Bone marrow (tissue), 2 donors: ENCODE data around the gene CMC2.

Experiments
- DNase-seq, 2 donors: peaks; one replicate each; lab custom pipeline; 2025; lab: John Stamatoyannopoulos, UW

CMC2 gene

DNA sequence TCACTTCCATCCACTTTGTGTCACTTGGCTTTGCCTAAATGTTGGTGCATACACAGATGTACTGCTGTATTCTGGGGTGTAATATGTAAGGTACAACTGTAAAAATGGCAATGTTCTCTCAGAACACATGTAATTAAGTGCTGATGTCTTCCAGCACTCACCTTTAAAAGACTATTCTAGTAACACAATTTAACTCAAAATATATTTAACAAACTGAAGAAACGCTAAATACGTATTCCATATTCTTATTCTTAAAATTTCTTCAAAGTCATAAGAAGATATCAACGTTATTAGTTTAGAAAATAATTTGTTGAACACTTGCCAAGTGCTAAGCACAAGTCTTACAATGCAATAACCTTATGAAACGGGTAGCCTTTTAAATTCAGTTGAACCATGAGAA is 3.6 kb downstream of the CMC2 start:
- no peak for DNase-seq

DNA sequence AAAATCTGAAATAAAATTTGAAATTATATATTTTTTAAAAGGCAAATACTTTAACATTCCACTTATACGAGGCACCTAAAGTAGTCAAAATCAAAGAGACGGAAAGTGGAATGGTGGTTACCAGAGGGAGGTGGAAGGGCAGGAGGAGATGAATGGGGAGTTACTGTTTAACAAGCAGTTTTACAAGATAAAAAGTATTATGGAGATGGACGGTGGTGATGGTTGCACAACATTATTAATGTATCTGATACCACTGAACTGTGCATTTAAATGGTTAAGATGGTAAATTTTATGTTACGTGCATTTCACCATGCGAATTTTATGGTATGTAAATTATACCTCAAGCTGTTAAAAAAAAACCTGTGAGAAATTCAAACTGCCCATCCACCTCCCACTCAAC is 5.4 kb downstream of the CMC2 start:
- no peak for DNase-seq

DNA sequence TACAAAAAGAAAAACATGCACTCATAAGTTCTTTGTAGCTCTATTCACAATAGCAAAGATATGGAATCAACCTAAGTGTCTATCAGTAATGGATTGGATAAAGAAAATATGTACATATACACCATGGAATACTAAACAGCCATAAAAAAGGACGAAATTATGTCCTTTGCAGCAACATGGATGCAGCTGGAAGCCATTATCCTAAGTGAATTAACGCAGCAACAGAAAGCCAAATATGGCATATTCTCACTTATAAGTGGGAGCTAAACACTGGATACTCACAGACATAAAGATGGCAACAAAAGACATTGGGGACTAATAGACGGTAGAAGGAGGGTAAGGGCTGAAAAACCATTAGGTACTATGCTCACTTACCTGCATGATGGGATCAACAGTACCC is 5.8 kb downstream of the CMC2 start:
- no peak for DNase-seq

DNA sequence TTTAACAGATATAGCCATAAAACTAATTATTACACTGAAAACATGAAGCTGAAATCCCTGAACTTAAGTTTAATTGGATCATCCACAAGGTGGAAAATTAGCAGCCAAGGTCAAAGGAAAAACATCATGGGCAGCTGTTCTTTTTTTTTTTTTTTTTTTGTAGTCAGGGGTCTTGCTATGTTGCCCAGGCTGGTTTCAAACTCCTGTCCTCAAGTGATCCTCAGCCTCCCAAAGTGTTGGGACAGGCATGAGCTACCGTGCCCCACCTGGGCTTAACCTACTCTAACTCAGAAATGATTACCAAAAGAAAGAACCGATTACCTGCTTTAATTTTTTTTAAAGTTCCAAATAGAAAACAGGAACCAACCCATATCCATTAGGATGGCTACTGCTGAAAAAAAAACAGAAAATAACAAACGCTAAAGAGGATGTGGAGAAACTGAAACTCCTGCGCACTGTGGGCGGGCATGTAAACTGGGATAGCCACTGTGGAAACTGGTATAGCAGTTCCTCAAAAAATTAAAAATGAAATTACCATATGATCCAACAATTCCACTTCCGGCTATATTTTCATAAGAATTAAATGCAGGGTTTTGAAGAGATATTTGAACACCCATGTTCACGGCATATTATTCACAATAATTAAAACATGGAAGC is 8.6 kb downstream of the CMC2 start:
- DNase-seq = no peak

DNA sequence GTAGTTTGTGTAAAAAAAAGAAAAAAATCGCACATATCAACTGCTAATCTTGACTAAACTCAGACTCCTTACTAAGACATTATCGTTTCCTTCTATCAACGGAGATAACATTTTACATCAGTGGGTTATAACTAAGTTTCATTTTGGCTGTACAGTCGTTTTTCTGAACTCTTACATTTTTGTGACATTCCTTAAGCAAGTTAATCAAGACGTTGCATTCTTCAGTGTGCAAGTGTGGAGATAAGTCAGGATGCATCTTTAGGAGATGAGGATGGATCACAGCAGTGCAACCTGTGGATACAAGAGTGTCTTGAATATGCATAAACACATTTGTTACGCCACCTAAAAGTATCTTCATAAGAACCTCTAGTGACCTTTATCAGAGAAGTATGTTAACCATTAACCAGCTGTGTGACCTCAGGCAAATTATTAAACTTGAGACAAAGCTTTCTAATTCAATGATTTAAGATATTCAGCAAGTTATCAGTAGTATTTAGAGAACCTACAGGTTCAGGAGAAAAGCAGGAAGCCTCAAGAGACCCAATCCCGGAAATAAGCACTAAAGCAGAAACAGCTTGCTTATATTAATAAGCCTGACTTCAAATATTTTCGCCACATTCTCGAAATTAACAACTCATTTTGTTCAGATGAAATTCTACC is 9.4 kb downstream of the CMC2 start:
- DNase-seq = no peak

GRCh38 chr16:80996688-80997138 is 10.0 kb downstream of the CMC2 start:
- no peak for DNase-seq

- no peak for DNase-seq
Observed at GRCh38 chr16:80994451-80994850, 12.2 kb downstream of the CMC2 start.

- DNase-seq = no peak
Observed at GRCh38 chr16:80993834-80994233, 12.9 kb downstream of the CMC2 start.

DNA sequence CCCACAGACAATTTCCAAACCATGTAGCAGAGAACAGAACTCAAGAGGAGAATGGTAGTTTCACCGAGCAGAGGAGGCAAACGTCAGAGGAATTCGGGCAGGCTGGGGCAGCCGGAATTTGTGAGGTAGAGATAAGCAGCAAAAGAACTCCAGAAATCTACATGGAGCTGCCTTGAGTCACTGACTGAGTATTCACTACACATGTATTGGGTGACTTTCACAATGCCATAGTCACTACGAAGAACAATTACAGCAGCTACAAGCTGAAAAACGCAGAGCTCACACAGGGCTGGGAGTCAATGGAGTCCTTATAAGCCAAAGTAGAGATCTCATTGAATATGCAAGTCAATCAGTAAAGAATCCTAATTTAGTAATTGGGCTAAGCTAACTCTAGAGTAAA is 13.4 kb downstream of the CMC2 start:
- DNase-seq = no peak

DNA sequence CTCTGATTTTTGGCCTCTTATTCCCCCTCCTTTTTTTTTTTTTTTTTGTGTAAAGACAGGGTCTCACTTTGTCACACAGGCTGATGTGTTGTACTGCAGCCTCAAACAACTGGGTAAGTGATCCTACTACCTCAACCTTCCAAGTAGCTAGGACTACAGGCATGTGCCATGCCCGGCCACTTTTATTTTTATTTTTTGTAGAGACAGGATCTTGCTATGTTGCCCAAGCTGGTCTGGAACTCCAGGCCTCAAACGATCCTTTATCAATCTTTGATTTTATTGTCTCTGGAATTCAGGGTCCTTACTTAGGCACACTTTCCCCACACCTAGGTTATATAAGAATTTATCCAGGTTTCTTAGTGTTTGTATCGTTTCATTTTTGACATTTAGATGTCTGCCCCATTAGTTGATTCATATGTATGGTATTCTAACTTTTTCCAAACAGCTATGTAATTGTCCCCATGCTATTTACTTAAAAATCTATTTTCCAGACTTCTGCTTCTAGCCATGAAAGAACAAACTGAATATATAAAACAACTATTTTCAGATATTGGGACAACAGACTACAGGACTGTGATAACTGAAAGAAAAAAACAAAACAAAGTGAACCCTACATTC is 13.9 kb downstream of the CMC2 start:
- no peak for DNase-seq

- DNase-seq = no peak
Observed at GRCh38 chr16:80991792-80992430, 14.8 kb downstream of the CMC2 start.

DNA sequence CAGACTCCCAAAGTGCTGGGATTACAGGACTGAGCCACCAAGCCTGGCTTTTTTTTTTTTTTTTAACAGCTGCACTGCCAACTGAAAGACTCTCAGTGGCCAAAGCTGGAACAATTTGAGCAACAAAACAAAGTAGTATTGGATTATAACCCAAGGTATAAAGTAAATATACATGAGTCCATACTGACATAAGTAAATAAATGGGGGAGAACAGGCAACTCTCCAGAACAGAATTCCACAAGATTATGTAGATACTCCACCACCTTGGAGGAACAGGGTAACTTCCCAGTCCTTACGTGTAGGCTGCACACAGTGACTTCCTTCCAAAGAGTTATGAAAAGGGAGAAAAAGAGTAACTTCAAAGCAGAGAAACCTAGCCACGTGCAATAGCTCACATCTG is 15.7 kb downstream of the CMC2 start:
- DNase-seq = no peak

DNA sequence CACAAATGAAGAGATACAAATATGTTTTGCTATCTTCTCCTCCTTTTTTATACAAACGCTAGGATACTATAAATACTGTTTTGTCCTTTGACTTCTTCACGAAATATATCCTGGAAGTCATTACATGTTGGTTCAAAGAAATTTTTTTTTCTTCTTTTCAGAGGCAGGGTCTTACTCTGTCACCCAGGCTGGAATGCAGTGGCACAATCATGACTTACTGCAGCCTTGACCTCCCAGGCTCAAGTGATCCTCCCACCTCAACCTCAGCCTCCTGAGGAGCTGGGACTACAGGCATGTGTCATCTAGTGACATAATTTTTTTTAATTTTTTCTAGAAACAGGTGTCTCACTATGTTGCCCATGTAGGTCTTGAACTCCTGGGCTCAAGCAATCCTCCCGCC is 16.1 kb downstream of the CMC2 start:
- no peak for DNase-seq

DNA sequence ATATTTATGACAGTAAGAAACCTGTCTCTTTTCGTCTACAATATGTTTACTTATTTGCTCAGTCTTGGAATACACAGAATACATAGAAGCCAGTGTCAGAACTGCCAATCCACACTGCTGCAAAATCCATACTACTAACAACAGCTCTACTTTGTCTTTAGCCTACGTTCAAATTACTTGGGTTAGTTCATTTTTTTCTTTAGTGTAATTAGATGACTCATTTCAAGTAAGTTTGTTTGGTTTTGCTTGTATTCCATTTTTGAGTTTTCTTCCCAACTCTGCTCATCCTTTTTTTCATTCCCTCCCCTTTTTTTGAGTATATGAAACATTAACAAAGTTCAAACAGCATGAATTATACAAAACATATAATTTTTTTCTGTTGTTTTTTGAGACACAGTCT is 16.9 kb downstream of the CMC2 start:
- no peak for DNase-seq

- DNase-seq = no peak
Observed at GRCh38 chr16:80988756-80989155, 17.9 kb downstream of the CMC2 start.

DNA sequence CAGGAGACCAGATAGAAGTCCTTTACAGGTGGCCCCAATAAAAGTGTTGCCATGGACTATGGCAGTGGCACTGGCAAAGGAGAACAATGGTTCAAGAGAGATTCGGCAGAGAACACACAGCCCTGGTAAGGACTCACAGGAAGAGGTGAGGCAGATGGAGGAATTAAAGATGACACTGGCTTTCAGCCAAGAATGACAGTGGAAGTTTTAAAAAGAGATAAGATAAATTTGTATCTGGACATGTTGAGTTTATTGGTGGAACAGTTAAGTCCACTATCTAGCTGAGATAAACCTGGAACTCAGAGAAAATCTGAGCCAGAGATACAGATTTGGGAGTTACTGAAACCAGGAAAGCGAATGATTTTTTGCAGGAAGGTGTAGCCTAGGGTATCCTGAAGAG is 20.1 kb downstream of the CMC2 start:
- DNase-seq = peak in 1 of 2 donors; percentile 10

DNA sequence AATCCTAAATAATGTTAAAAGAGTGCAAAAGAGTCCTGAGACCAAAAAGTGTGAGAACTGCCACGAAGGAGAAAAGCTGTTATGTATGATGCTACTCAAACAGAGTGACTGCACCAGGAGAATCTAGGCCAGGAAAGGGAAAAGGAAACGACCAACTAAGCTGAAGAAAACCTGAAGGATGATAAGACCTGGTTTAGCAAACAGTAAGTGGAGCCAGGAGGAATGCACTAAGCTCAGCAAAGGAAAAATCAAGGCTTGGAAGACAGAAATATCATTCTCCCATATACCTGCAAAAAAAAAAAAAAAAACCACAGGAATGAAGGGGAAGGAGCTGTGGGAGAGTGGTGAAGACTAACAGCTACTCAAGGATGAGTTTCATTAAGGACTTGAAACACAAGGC is 21.1 kb downstream of the CMC2 start:
- DNase-seq = no peak

- DNase-seq = no peak
Observed at GRCh38 chr16:80984124-80984892, 22.4 kb downstream of the CMC2 start.

DNA sequence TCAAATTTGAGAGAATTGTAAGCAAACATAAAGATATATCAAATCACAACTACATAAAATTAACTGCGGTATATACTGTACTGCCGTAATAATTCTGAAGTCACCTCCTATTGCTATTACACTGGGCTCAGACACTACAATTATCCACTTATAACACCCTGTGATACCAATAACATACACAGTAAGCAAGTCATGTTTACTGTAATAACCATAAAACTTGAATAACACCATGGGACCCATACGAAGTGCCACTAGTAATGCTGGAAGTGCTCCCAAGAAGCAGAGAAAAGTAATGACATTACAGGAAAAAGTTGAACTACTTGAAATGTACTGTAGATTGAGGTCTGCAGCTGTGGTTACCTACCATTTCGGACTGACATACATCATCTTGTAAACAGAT is 24.0 kb downstream of the CMC2 start:
- DNase-seq = no peak

DNA sequence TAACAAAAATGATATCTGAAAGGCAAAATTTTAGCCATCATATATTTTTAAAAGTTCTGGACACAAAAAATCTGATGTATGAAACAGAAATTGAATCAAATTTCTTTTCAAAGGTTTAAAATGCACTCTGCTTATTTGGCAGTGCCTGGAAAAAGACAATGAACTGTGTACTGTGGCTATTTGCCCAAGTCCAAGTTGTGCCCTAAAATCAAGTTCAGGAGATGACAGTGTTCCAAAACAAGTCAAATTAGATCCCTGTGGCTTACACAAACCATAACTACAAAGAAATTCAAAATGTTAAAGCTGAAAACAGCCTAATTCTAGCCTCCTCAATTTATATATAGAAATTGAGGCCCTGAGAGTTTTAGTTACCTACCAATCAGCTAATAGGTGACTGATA is 25.6 kb downstream of the CMC2 start:
- no peak for DNase-seq

GRCh38 chr16:80976946-80977345 is 29.7 kb downstream of the CMC2 start:
- no peak for DNase-seq

DNA sequence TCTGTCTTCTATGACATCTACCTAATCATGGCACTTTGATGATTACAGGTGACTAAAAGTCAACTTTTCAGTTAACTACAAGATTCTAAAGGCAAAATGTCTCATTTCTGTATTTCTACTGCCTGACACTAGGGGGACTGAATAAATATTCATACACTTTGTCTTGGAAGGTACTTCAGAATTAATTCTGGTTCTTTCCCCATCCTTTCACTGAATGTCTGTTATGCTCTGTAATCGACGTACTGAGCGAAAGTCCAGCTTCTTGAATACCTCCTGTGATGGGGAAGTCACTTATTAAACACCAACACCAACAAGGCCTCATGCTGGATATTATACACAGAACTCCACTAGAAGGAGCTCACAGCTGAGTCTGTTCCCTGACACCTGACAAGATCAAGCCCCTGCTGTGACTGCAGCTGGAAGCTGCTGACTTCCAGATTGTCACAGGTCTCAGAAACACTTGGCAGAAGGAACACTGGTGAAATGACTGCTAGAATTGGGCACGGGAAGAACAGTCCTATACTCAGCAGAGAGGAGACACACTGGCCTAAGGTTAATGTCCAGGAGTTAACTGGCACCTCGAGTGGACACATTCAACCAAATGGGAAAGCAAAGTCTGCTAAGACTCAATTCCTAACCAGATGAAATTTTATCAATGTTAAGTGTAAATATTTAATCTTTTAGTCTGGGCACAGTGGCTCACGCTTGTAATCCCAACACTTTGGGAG is 31.9 kb downstream of the CMC2 start:
- no peak for DNase-seq
